Hepatocyte (in vitro differentiated cells): ENCODE data around the gene TMEM273. TPM values are rescaled to one million over a fixed set of nuclear protein-coding genes. Genes with fewer than 3 reads are reported as not detected.
"Not testable (repeated sequence)": the region's sequence is repeated elsewhere in the genome, so short reads cannot be mapped to it uniquely, and the experiment has no call there.

Experiments used
- DNase-seq: peaks from one replicate; pipeline ENCODE4 v3.0.0-alpha.2; 2016; ENCODE audit warnings: low spot score
- H2AFZ ChIP-seq: fragments of 200-600 bp; sonication (generic); 2 replicates; pipeline ENCODE4 v1.6.0; 2016; ENCODE audit warnings: antibody characterized with exemption, mild to moderate bottlenecking
- H3K27ac ChIP-seq: fragments of 200-600 bp; sonication (generic); 2 replicates; pipeline ENCODE4 v1.5.1; 2016; ENCODE audit warnings: mild to moderate bottlenecking
- H3K27me3 ChIP-seq: fragments of 200-600 bp; sonication (generic); 2 replicates; pipeline ENCODE4 v1.6.1; 2016
- H3K36me3 ChIP-seq: fragments of 200-600 bp; sonication (generic); replicated peaks from 2 replicates; pipeline ENCODE4 v1.5.1; 2016; ENCODE audit warnings: low read depth; ENCODE audit not compliant: insufficient read depth
- H3K4me1 ChIP-seq: fragments of 200-600 bp; sonication (generic); 2 replicates; pipeline ENCODE4 v1.5.1; 2016; ENCODE audit warnings: mild to moderate bottlenecking, moderate library complexity; ENCODE audit not compliant: insufficient read depth
- H3K4me2 ChIP-seq: fragments of 200-600 bp; sonication (generic); 2 replicates; pipeline ENCODE4 v1.6.0; 2016
- H3K4me3 ChIP-seq: fragments of 200-600 bp; sonication (generic); 2 replicates; pipeline ENCODE4 v1.5.1; 2016; ENCODE audit warnings: mild to moderate bottlenecking
- H3K79me2 ChIP-seq: fragments of 200-600 bp; sonication (generic); 2 replicates; pipeline ENCODE4 v1.6.0; 2017; ENCODE audit warnings: mild to moderate bottlenecking
- H3K9me2 ChIP-seq: fragments of 200-600 bp; sonication (generic); replicated peaks from 2 replicates; pipeline ENCODE4 v1.6.0; 2017; ENCODE audit warnings: mild to moderate bottlenecking; ENCODE audit not compliant: insufficient read depth
- H3K9me3 ChIP-seq: fragments of 200-600 bp; sonication (generic); 2 replicates; pipeline ENCODE4 v1.5.1; 2016; ENCODE audit warnings: low read depth, mild to moderate bottlenecking
- H4K20me1 ChIP-seq: fragments of 200-600 bp; sonication (generic); 2 replicates; pipeline ENCODE4 v1.6.0; 2016; ENCODE audit warnings: mild to moderate bottlenecking; ENCODE audit not compliant: insufficient read depth, poor library complexity, severe bottlenecking
- EZH2 ChIP-seq: fragments of 200-600 bp; sonication (generic); IDR thresholded peaks from 2 replicates; pipeline ENCODE4 v1.6.1; 2016; ENCODE audit warnings: antibody characterized with exemption, mild to moderate bottlenecking, borderline replicate concordance
- EZH2phosphoT487 ChIP-seq: fragments of 200-600 bp; sonication (generic); IDR thresholded peaks from one replicate; pipeline ENCODE4 v1.6.1; 2018; ENCODE audit warnings: antibody characterized with exemption, mild to moderate bottlenecking, low read depth, moderate library complexity; ENCODE audit not compliant: unreplicated experiment, severe bottlenecking
- WGBS: methylation state at CpG from one replicate; pipeline ENCODE4 v1.1.6; 2016; ENCODE audit warnings: low lambda C conversion rate; ENCODE audit errors: missing lambda C conversion rate; 5-methylcytosine and 5-hydroxymethylcytosine counted together
- polyA plus RNA-seq: library from polyadenylated mRNA; unstranded; fragments of >200 nt; fragmentation: Nextera tagmentation; extraction: Ambion mirVana; gene quantifications from 2 replicates; pipeline ENCODE4 v1.2.1, GENCODE V29; 2016
- total RNA-seq: library from RNA; depleted of rRNA; stranded (reverse); fragments of >200 nt; gene quantifications from 2 replicates; pipeline ENCODE4 v1.2.3, GENCODE V29; 2014
- TF ChIP-seq, protein P1 (sequence below): fragments of 200-600 bp; sonication (generic); IDR thresholded peaks from 2 replicates; pipeline ENCODE4 v1.5.1; 2016; ENCODE audit warnings: antibody characterized with exemption, mild to moderate bottlenecking; ENCODE audit not compliant: poor library complexity

TMEM273 gene
- total and polyA plus RNA-seq, 2 experiments from 2014 or later = 0.27 TPM; not detected in 1

DNA sequence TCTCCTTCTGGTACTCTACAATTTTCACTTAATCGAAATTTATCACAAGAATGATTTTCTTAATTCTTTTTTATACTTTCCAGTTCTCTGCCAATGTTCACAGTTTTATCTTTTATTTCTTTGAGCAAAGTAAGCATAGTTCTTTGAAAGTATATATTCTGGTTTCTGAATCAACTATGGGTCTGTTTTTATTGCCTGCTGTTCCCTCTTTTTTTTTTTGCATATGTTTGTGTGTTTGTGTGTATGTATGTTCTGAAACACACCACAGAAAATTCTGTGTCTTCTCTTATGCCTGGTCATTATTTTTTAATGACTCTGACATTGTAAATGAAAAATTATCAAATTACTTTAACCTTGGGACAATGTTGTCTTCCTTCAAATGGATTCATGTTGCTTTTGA is 15.9 kb upstream of the TMEM273 start:
- H4K20me1 ChIP-seq = no peaks in the 10 kb centered on the region
- no peak overlapping the region for H2AFZ ChIP-seq
- no peaks in the 10 kb centered on the region for H3K36me3 ChIP-seq
- H3K4me3 ChIP-seq = no peak overlapping the region
- H3K4me1 ChIP-seq = no peaks in the 10 kb centered on the region
- TF ChIP-seq, protein P1, sequence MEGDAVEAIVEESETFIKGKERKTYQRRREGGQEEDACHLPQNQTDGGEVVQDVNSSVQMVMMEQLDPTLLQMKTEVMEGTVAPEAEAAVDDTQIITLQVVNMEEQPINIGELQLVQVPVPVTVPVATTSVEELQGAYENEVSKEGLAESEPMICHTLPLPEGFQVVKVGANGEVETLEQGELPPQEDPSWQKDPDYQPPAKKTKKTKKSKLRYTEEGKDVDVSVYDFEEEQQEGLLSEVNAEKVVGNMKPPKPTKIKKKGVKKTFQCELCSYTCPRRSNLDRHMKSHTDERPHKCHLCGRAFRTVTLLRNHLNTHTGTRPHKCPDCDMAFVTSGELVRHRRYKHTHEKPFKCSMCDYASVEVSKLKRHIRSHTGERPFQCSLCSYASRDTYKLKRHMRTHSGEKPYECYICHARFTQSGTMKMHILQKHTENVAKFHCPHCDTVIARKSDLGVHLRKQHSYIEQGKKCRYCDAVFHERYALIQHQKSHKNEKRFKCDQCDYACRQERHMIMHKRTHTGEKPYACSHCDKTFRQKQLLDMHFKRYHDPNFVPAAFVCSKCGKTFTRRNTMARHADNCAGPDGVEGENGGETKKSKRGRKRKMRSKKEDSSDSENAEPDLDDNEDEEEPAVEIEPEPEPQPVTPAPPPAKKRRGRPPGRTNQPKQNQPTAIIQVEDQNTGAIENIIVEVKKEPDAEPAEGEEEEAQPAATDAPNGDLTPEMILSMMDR = no peak
- no peak for TF ChIP-seq EZH2
- TF ChIP-seq EZH2phosphoT487 = no peak
- WGBS = 47% methylated on average over 1 of the region's 1 CpG
- no peaks in the 10 kb centered on the region for H3K9me3 ChIP-seq
- H3K27ac ChIP-seq = no peak overlapping the region
- peaks cover 11% of the 10 kb centered on the region for H3K27me3 ChIP-seq
- H3K9me2 ChIP-seq = no peaks in the 10 kb centered on the region
- H3K4me2 ChIP-seq = no peak overlapping the region
- H3K79me2 ChIP-seq = no peaks in the 10 kb centered on the region
- DNase-seq = no peak

DNA sequence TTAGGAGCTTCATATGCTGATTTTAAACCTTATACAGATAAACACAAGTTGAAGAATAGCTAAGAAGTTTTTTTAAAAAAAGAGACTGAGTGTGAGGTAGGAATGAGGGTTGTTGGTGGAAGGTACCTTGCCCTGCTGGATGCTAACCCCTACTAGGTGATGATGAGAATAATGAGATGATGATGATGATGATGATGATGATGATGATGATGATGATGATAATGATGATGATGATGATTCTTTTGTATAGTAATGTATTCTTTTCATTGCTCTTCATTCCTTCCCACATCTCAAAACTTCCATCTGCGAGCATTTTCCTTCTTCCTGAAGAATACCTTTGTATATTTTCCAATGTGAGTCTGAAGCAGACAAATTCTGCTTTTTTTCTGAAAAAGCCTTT is 14.1 kb upstream of the TMEM273 start:
- Histone ChIP-seq H3K9me3 (no peaks in the 10 kb centered on the region), H3K4me1 (no peaks in the 10 kb centered on the region), H4K20me1 (no peaks in the 10 kb centered on the region), H3K79me2 (no peaks in the 10 kb centered on the region), H3K36me3 (no peaks in the 10 kb centered on the region), H3K27me3 (peaks cover 11% of the 10 kb centered on the region), H3K9me2 (no peaks in the 10 kb centered on the region), H3K4me3 (no peak overlapping the region), H2AFZ (no peak overlapping the region), H3K4me2 (no peak overlapping the region), H3K27ac (no peak overlapping the region)
- TF ChIP-seq EZH2 = no peak
- TF ChIP-seq EZH2phosphoT487 = no peak
- TF ChIP-seq, protein P1 = no peak
- WGBS = 100% methylated on average over 1 of the region's 1 CpG
- no peak for DNase-seq

DNA sequence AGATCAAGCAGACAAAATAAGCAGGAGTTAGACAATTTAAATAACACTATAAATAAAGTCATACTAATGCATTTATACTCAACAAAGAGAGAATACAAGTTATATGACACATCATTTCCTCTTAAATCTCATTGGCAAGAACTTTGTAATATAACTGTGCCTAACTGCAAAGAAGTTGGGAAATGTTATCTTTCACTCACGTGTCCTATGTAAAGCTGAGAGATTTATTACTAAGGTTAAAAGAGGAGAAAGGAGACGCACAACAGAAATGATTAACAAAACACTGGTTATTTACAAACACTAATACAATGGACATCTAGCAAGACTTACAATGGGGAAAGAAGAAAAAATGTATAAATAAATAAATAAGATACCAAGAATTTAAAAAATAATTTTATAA is 12.7 kb upstream of the TMEM273 start:
- H3K36me3 ChIP-seq = no peaks in the 10 kb centered on the region
- 43% methylated on average over 2 of the region's 2 CpGs for WGBS
- H3K27ac ChIP-seq = no peak overlapping the region
- no peak overlapping the region for H2AFZ ChIP-seq
- peaks cover 8% of the 10 kb centered on the region for H3K27me3 ChIP-seq
- H4K20me1 ChIP-seq = no peaks in the 10 kb centered on the region
- H3K4me1 ChIP-seq = no peaks in the 10 kb centered on the region
- H3K9me3 ChIP-seq = no peaks in the 10 kb centered on the region
- TF ChIP-seq, protein P1 = no peak
- TF ChIP-seq EZH2phosphoT487 (no peak), EZH2 (no peak)
- no peak for DNase-seq
- H3K79me2 ChIP-seq = no peaks in the 10 kb centered on the region
- H3K4me3 ChIP-seq = no peak overlapping the region
- H3K4me2 ChIP-seq = no peak overlapping the region
- no peaks in the 10 kb centered on the region for H3K9me2 ChIP-seq

DNA sequence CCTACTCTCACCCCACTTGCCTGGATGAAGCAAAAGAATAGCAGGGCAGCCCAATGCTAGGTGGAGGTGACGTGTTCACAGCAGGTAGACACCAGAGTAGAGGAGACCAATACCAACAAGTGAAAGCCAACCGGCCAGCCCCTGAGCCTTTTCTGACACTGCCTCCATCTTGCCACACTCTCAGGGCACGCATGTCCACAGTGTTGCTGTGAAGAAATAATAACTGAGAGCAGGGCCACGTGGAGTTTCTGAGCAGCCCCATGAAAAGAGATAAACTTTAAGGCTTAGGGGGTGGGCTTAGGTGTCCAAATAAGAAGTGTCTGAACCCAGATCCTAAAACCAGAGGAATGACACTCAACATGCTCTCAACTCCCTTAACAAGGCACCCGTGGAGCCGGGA is 9.0 kb upstream of the TMEM273 start:
- 86% methylated on average over 6 of the region's 6 CpGs for WGBS
- Histone ChIP-seq H3K27me3 (no peaks in the 10 kb centered on the region), H3K4me3 (no peak overlapping the region), H3K36me3 (no peaks in the 10 kb centered on the region), H3K27ac (no peak overlapping the region), H3K9me3 (no peaks in the 10 kb centered on the region), H4K20me1 (no peaks in the 10 kb centered on the region), H3K79me2 (no peaks in the 10 kb centered on the region), H3K4me1 (no peaks in the 10 kb centered on the region), H3K9me2 (no peaks in the 10 kb centered on the region), H3K4me2 (no peak overlapping the region), H2AFZ (no peak overlapping the region)
- TF ChIP-seq, protein P1 = no peak
- TF ChIP-seq EZH2phosphoT487 (no peak), EZH2 (no peak)
- no peak for DNase-seq

DNA sequence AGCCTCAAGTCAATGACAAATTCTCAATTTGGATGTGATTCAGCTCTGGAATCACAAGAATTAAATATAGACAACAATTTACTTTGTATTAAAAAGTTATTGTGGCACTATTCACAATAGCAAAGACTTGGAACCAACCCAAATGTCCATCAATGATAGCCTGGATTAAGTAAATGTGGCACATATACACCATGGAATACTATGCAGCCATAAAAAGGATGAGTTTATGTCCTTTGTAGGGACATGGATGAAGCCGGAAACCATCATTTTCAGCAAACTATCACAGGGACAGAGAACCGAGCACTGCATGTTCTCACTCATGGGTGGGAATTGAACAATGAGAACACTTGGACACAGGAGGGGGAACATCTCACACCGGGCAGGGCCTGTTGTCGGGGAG is 7.7 kb upstream of the TMEM273 start:
- H3K36me3 ChIP-seq, H3K9me3 ChIP-seq, H3K27me3 ChIP-seq, H3K4me1 ChIP-seq, H2AFZ ChIP-seq, H3K79me2 ChIP-seq, H3K27ac ChIP-seq, H4K20me1 ChIP-seq, H3K9me2 ChIP-seq, H3K4me3 ChIP-seq, H3K4me2 ChIP-seq, DNase-seq: not testable (repeated sequence)
- WGBS = 98% methylated on average over 4 of the region's 4 CpGs
